Naive thymus-derived CD8-positive, alpha-beta T cell (primary cell): ENCODE data around the gene ANKRD33. TPM values are rescaled to one million over a fixed set of nuclear protein-coding genes. Genes with fewer than 3 reads are reported as not detected.

Source experiments
- ATAC-seq, 2 donors: fragments of 150-1000 bp; cut with Tn5 transposase in 1 of 2; sonication (Bioruptor Pico), chemical (Tn5 transposase) in 1 of 2; 1 replicate in 1 of 2; 2 replicates in 1 of 2; pipeline ENCODE4 v1.10.0; 2021; ENCODE audit warnings: mild to moderate bottlenecking in 2 of 2, moderate library complexity in 2 of 2
- POLR2A ChIA-PET: fragments of 350-600 bp; sonication (Branson Sonifier 250); formaldehyde crosslinking; loops from one replicate; lab custom pipeline; 2021; ENCODE audit warnings: antibody characterized with exemption; lab: Charles Lee
- DNase-seq, 10 donors: peaks; one replicate each; pipeline versions ENCODE4 v3.0.0 to v3.0.0-alpha.2; 2020 to 2022
- H3K27ac Mint-ChIP-seq, 10 donors: one replicate each; pipeline ENCODE4 v1.8.0; 2020 to 2022; ENCODE audit warnings: mild to moderate bottlenecking in 10 of 10, mixed read lengths in 10 of 10, moderate library complexity in 4 of 10, inconsistent platforms in 1 of 10
- H3K27me3 Mint-ChIP-seq, 5 donors: one replicate each; pipeline ENCODE4 v1.8.0; 2021 to 2022; ENCODE audit warnings: mixed read lengths in 5 of 5
- H3K36me3 Mint-ChIP-seq, 3 donors: one replicate each; pipeline ENCODE4 v1.8.0; 2020 to 2022; ENCODE audit warnings: mixed read lengths in 3 of 3, mild to moderate bottlenecking in 2 of 3, inconsistent platforms in 1 of 3
- H3K4me1 Mint-ChIP-seq, 4 donors: one replicate each; pipeline ENCODE4 v1.8.0; 2021 to 2022; ENCODE audit warnings: mixed read lengths in 4 of 4
- H3K4me3 Mint-ChIP-seq, 10 donors: one replicate each; pipeline ENCODE4 v1.8.0; 2020 to 2022; ENCODE audit warnings: mild to moderate bottlenecking in 10 of 10, mixed read lengths in 10 of 10, moderate library complexity in 6 of 10, inconsistent platforms in 1 of 10
- H3K9me3 Mint-ChIP-seq, 9 donors: one replicate each; pipeline ENCODE4 v1.8.0; 2020 to 2022; ENCODE audit warnings: mixed read lengths in 9 of 9, mild to moderate bottlenecking in 3 of 9, inconsistent platforms in 1 of 9, moderate library complexity in 1 of 9
- polyA plus RNA-seq, 3 donors: library from polyadenylated mRNA; unstranded; fragments of 300-500 nt; fragmentation: Illumina TruSeq; gene quantifications; one replicate each; pipeline ENCODE4 v1.2.3, GENCODE V29; 2021
- total RNA-seq, 8 experiments: library from RNA in 2 of 8; stranded (reverse) in 2 of 8; gene quantifications; one replicate each; pipeline ENCODE4 v1.2.3 and lab custom pipeline; 2021 to 2026

The ANKRD33 gene
- total and polyA plus RNA-seq, 5 experiments from 2014 or later: not detected

GRCh38 chr12:51864833-51865670 is 22.9 kb upstream of the ANKRD33 start:
- Mint-ChIP-seq H3K4me3 (peak overlapping the region in 9 of 10 donors; percentile 32 to 70 (median 53)), H3K27ac (peak overlapping the region in 1 of 10 donors; percentile 56), H3K9me3 (no peaks in the 10 kb centered on the region), H3K36me3 (no peaks in the 10 kb centered on the region), H3K4me1 (peaks cover 14 to 30% (median 23%) of the 10 kb centered on the region in 4 donors), H3K27me3 (peaks cover 19 to 85% (median 57%) of the 10 kb centered on the region in 5 donors)
- ATAC-seq (no peak), DNase-seq (no peak)
- POLR2A ChIA-PET: no interaction called here

DNA sequence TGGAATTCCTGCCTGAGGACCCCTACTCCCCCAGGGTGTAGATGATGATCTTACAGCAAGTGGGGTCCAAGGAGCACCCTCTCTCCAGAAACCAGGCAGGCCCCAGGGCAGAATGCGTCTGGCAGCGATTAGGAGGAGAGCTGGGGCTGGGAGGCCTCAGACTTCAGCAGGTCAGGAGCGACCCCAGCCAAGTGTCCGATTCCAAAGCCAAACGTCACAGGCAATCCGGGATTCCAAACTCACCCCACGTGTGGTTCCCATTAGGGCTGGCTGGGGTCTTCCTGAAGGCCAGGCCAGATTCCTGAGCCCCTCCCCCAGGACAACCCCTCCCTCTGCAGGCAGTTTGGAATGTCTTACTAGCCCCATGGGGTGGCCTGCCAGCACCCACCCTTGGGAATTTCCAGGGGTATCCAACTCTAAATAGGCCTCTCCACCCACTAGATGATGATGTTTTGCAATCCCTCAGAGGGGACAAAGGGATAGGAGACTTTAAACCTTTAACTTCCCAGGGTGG is 22.1 kb upstream of the ANKRD33 start:
- Mint-ChIP-seq H3K27ac (no peak overlapping the region), H3K27me3 (peaks cover 23 to 93% (median 59%) of the 10 kb centered on the region in 5 donors), H3K9me3 (no peaks in the 10 kb centered on the region), H3K4me1 (peaks cover 19 to 34% (median 29%) of the 10 kb centered on the region in 4 donors), H3K36me3 (no peaks in the 10 kb centered on the region), H3K4me3 (no peak overlapping the region)
- POLR2A ChIA-PET: no interaction called here
- ATAC-seq (no peak), DNase-seq (no peak)

- H3K4me3 Mint-ChIP-seq: no peak overlapping the region
- no peak overlapping the region for H3K27ac Mint-ChIP-seq
- peaks cover 19 to 34% (median 29%) of the 10 kb centered on the region in 4 donors for H3K4me1 Mint-ChIP-seq
- ATAC-seq (no peak), DNase-seq (no peak)
- H3K36me3 Mint-ChIP-seq: no peaks in the 10 kb centered on the region
- H3K27me3 Mint-ChIP-seq: peaks cover 23 to 93% (median 59%) of the 10 kb centered on the region in 5 donors
- POLR2A ChIA-PET: interaction anchor here (0.6 kb wide), 1 partner anchor 1211 kb away, joined by 3 read pairs; no protein-coding TSS in a partner anchor
- no peaks in the 10 kb centered on the region for H3K9me3 Mint-ChIP-seq
Measured at GRCh38 chr12:51866324-51866723, 21.6 kb upstream of the ANKRD33 start.

- peaks cover 23 to 93% (median 56%) of the 10 kb centered on the region in 5 donors for H3K27me3 Mint-ChIP-seq
- ATAC-seq: no peak
- DNase-seq: no peak
- no peaks in the 10 kb centered on the region for H3K36me3 Mint-ChIP-seq
- H3K4me3 Mint-ChIP-seq: no peak overlapping the region
- H3K4me1 Mint-ChIP-seq: peaks cover 19 to 34% (median 29%) of the 10 kb centered on the region in 4 donors
- POLR2A ChIA-PET: interaction anchor here (0.6 kb wide), 1 partner anchor 1211 kb away, joined by 3 read pairs; no protein-coding TSS in a partner anchor
- no peaks in the 10 kb centered on the region for H3K9me3 Mint-ChIP-seq
- no peak overlapping the region for H3K27ac Mint-ChIP-seq
Measured at GRCh38 chr12:51866762-51867161, 21.1 kb upstream of the ANKRD33 start.

DNA sequence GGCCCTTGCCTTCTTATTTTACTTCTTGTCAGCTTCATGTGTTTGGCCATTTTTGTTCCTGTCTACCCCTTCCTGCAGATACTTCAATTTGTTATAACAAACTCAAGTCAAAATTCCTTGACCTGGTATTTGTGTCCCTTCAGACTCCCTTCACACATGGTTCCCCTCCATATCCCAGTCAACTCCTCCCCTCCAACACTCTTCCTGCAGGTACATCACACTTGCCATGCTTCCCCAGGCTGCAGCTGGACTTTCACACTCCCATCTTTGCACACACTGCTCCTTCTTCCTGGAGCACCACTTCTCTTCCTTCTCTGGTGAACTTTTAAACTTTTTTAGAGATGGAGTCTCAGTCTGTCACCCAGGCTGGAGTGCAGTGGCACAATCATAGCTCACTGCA is 20.5 kb upstream of the ANKRD33 start:
- H3K27ac Mint-ChIP-seq: no peak overlapping the region
- POLR2A ChIA-PET: interaction anchor here (0.6 kb wide), 1 partner anchor 25 kb away, joined by 4 read pairs; no protein-coding TSS in a partner anchor
- no peaks in the 10 kb centered on the region for H3K36me3 Mint-ChIP-seq
- peaks cover 23 to 89% (median 51%) of the 10 kb centered on the region in 5 donors for H3K27me3 Mint-ChIP-seq
- no peak overlapping the region for H3K4me3 Mint-ChIP-seq
- H3K9me3 Mint-ChIP-seq: no peaks in the 10 kb centered on the region
- H3K4me1 Mint-ChIP-seq: peaks cover 19 to 33% (median 29%) of the 10 kb centered on the region in 4 donors
- no peak for DNase-seq
- no peak for ATAC-seq

DNA sequence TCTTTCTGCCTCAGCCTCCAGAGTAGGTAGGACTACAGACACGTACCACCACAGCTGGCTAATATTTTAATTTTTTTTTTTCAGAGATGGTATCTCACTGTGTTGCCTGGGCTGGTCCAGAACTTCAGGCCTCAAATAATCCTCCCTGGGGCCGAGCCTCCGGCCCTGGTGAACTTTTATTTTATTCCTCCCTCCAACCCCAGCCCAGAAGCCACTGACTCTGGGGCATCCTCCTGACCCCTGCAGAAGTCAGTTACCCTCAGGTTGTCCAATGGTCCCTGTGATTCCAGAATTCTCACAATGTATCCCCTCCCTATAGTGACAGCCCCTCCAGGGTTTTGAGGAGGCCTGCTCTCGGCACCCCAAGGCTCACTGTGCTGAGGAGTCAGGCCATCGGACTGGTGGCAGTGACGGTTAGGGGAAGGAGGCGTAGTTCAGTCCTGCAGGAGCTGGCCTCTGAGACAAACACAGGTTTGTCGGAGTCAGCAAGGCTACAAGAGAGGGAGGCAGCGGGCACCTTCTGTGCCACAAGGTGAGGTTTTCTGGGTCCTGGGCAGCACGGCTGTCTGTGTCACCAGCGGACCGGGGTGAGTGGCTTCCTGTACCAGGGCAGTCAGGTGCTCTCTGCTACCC is 20.0 kb upstream of the ANKRD33 start:
- POLR2A ChIA-PET: interaction anchor here (0.6 kb wide), 1 partner anchor 25 kb away, joined by 4 read pairs; no protein-coding TSS in a partner anchor

GRCh38 chr12:51868821-51869495 is 18.9 kb upstream of the ANKRD33 start:
- Mint-ChIP-seq H3K9me3 (no peaks in the 10 kb centered on the region), H3K4me3 (peak overlapping the region; percentile 18 to 72 (median 41)), H3K4me1 (peaks cover 16 to 26% (median 23%) of the 10 kb centered on the region in 4 donors), H3K27me3 (peaks cover 21 to 76% (median 40%) of the 10 kb centered on the region in 5 donors), H3K27ac (no peak overlapping the region), H3K36me3 (no peaks in the 10 kb centered on the region)
- POLR2A ChIA-PET: no interaction called here
- DNase-seq: no peak
- ATAC-seq: peak in 1 of 2 donors; percentile 52

More for the DNA sequence above, 20.0 kb upstream of the ANKRD33 start:
- Mint-ChIP-seq H3K9me3 (no peaks in the 10 kb centered on the region), H3K27ac (no peak overlapping the region), H3K36me3 (no peaks in the 10 kb centered on the region), H3K4me3 (peak overlapping the region in 8 of 10 donors; percentile 55 to 72 (median 63)), H3K4me1 (peaks cover 19 to 33% (median 29%) of the 10 kb centered on the region in 4 donors), H3K27me3 (peaks cover 23 to 84% (median 47%) of the 10 kb centered on the region in 5 donors)
- no peak for ATAC-seq
- DNase-seq: no peak

DNA sequence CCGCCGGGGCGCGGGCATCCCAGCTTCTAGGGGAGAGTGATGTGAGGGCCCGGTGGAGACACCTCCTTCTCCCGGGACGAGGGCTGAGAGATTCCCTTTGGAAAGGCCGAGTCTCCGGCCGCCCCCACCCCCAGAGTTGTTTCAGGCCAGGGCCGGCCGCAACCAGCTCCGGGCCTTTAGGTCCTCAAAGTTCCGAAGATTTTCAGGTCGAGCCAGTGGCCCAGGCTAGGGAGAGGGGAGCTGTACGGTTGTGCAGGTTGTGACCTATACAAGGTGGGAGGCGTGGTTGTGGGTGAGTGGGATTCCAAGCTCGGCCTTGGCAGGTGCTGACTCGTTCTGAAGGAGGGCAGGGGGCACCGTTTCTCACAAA is 18.4 kb upstream of the ANKRD33 start:
- Mint-ChIP-seq H3K4me1 (peaks cover 15 to 23% (median 21%) of the 10 kb centered on the region in 4 donors), H3K36me3 (no peaks in the 10 kb centered on the region), H3K27ac (no peak overlapping the region), H3K9me3 (no peaks in the 10 kb centered on the region), H3K4me3 (peak overlapping the region in 8 of 10 donors; percentile 15 to 63 (median 32)), H3K27me3 (peaks cover 21 to 73% (median 37%) of the 10 kb centered on the region in 5 donors)
- ATAC-seq (no peak), DNase-seq (no peak)
- POLR2A ChIA-PET: no interaction called here

DNA sequence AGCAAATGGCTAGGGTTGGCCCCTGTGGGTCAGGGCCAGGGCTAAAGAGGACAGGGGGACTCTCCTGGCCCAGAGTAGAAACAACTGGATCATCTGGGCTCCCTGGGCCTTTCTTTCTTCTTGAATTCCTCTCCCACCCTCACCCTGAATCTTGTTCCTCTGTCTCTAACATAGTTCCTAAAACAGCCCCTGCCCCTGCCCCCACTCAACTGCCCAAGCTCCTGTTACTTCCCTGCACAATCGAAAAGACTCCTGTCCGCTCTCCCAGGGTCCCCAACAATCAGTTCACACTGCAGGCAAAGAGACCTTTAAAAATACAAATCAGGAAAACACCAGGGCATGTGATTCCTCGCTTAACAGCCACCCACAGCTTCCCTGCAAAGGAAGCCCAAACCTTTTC is 18.0 kb upstream of the ANKRD33 start:
- no peaks in the 10 kb centered on the region for H3K9me3 Mint-ChIP-seq
- peaks cover 14 to 21% (median 20%) of the 10 kb centered on the region in 4 donors for H3K4me1 Mint-ChIP-seq
- POLR2A ChIA-PET: interaction anchor here (1.0 kb wide), 1 partner anchor 66 kb away, joined by 4 read pairs; no protein-coding TSS in a partner anchor
- H3K36me3 Mint-ChIP-seq: no peaks in the 10 kb centered on the region
- ATAC-seq (no peak), DNase-seq (no peak)
- H3K27me3 Mint-ChIP-seq: peaks cover 21 to 69% (median 34%) of the 10 kb centered on the region in 5 donors
- peak overlapping the region in 8 of 10 donors; percentile 15 to 55 (median 32) for H3K4me3 Mint-ChIP-seq
- peak overlapping the region in 2 of 10 donors; percentile 0 to 4 for H3K27ac Mint-ChIP-seq

DNA sequence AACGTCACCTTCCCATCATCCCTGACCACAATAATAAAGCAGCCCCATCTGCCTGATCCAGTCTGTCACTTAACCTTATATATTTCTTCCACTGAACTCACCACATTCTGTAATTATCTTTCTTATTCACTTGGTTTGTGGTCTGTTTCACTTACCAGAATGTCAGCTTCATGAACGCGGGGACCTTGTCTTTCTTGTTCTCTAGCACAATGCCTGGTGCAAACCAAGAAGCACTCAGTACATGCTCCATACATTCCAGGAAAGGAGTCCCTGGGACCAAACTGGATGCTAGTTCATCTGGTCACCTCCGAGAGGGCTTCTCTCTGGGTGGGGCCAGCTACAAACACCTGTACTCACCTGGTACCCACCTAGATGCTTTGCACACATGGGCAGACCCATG is 17.4 kb upstream of the ANKRD33 start:
- ATAC-seq (no peak), DNase-seq (no peak)
- Mint-ChIP-seq H3K27me3 (peaks cover 21 to 63% (median 33%) of the 10 kb centered on the region in 5 donors), H3K4me3 (peak overlapping the region in 5 of 10 donors; percentile 6 to 55 (median 23)), H3K27ac (peak overlapping the region in 1 of 10 donors; percentile 4), H3K9me3 (no peaks in the 10 kb centered on the region), H3K4me1 (peaks cover 14 to 21% (median 20%) of the 10 kb centered on the region in 4 donors), H3K36me3 (no peaks in the 10 kb centered on the region)
- POLR2A ChIA-PET: interaction anchor here (1.0 kb wide), 1 partner anchor 65 kb away, joined by 4 read pairs; no protein-coding TSS in a partner anchor

DNA sequence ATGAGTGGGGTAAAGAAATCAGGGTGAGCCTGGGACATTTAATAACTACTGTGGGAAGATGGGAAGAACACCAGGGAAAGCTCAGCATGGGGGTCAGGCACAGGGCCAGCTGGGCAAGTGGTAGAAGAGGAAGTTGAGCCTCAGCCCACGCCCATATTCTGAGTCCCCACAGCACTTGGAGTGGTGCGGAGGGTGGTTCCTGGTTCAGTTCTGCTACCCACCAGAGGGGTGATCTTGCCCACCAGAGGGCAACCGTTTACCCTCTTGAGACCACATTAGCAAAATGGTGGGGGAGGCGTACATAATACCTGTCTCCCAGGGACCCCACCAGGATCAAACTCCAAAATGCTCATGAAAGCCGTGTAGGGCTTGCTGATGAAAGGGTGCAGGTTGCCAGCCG is 16.8 kb upstream of the ANKRD33 start:
- Mint-ChIP-seq H3K27ac (no peak overlapping the region), H3K9me3 (no peaks in the 10 kb centered on the region), H3K27me3 (peaks cover 21 to 57% (median 32%) of the 10 kb centered on the region in 5 donors), H3K4me3 (no peak overlapping the region), H3K4me1 (peaks cover 14 to 21% (median 20%) of the 10 kb centered on the region in 4 donors), H3K36me3 (no peaks in the 10 kb centered on the region)
- no peak for ATAC-seq
- POLR2A ChIA-PET: no interaction called here
- no peak for DNase-seq
